Keratinocyte (primary cell): ENCODE data around the gene LHPP. TPM values are rescaled to one million over a fixed set of nuclear protein-coding genes. Genes with fewer than 3 reads are reported as not detected.

Experiments
- DNase-seq: peaks from one replicate; pipeline ENCODE4 v3.0.0-alpha.2; 2011; ENCODE audit warnings: low read depth, missing footprints, low spot score
- FAIRE-seq: peaks from 2 replicates; lab custom pipeline; 2011; peaks lifted over from hg19 to GRCh38; lab: Jason Lieb, UNC
- H2AFZ ChIP-seq: 2 replicates; pipeline ENCODE4 v1.6.0; 2012; ENCODE audit warnings: low read length, control low read depth, inconsistent platforms; ENCODE audit not compliant: control insufficient read depth
- H3K27ac ChIP-seq: 2 replicates; pipeline ENCODE4 v1.5.1; 2011; ENCODE audit warnings: low read length; ENCODE audit not compliant: control insufficient read depth, insufficient read depth
- H3K27me3 ChIP-seq: 3 replicates; pipeline ENCODE4 v1.6.0; 2011; ENCODE audit warnings: low read length; ENCODE audit not compliant: control insufficient read depth, insufficient read depth; ENCODE audit errors: extremely low read depth
- H3K36me3 ChIP-seq, 2 experiments: 2 replicates in 1 of 2; 3 replicates in 1 of 2; pipeline ENCODE4 v1.5.1; 2011; ENCODE audit warnings: low read length in 2 of 2, mild to moderate bottlenecking in 1 of 2; ENCODE audit not compliant: control insufficient read depth in 2 of 2, insufficient read depth in 2 of 2; ENCODE audit errors: extremely low read depth in 1 of 2
- H3K4me1 ChIP-seq: 3 replicates; pipeline ENCODE4 v1.5.1; 2011; ENCODE audit warnings: low read length; ENCODE audit not compliant: control insufficient read depth, insufficient read depth; ENCODE audit errors: extremely low read depth
- H3K4me2 ChIP-seq: 3 replicates; pipeline ENCODE4 v1.6.0; 2011; ENCODE audit warnings: low read depth, low read length; ENCODE audit not compliant: control insufficient read depth, insufficient read depth; ENCODE audit errors: extremely low read depth
- H3K4me3 ChIP-seq, 3 experiments: fragments of 200-600 bp in 1 of 3; sonication (generic) in 1 of 3; 2 replicates in 2 of 3; 3 replicates in 1 of 3; pipeline ENCODE4 v1.5.1; 2011 to 2016; ENCODE audit warnings: low read length in 3 of 3, mild to moderate bottlenecking in 3 of 3, control low read depth in 2 of 3, inconsistent platforms in 1 of 3, low read depth in 1 of 3, mixed read lengths in 1 of 3, mixed run types in 1 of 3, moderate library complexity in 1 of 3; ENCODE audit not compliant: control insufficient read depth in 2 of 3, insufficient read depth in 2 of 3; ENCODE audit errors: extremely low read depth in 1 of 3
- H3K79me2 ChIP-seq: 2 replicates; pipeline ENCODE4 v1.6.0; 2012; ENCODE audit warnings: low read length; ENCODE audit not compliant: control insufficient read depth, insufficient read depth
- H3K9ac ChIP-seq: 3 replicates; pipeline ENCODE4 v1.6.0; 2011; ENCODE audit warnings: low read length; ENCODE audit not compliant: control insufficient read depth, insufficient read depth; ENCODE audit errors: extremely low read depth
- H3K9me1 ChIP-seq: 3 replicates; pipeline ENCODE4 v1.6.0; 2011; ENCODE audit warnings: low read length; ENCODE audit not compliant: control insufficient read depth, insufficient read depth; ENCODE audit errors: extremely low read depth
- H3K9me3 ChIP-seq: 2 replicates; pipeline ENCODE4 v1.5.1; 2012; ENCODE audit warnings: low read depth, low read length; ENCODE audit not compliant: control insufficient read depth
- H4K20me1 ChIP-seq: 3 replicates; pipeline ENCODE4 v1.6.0; 2011; ENCODE audit warnings: low read length; ENCODE audit not compliant: control insufficient read depth, insufficient read depth; ENCODE audit errors: extremely low read depth
- EZH2 ChIP-seq: IDR thresholded peaks from one replicate; pipeline ENCODE4 v1.6.1; 2012; ENCODE audit warnings: inconsistent platforms, mild to moderate bottlenecking, low read length, moderate library complexity
- dilution Hi-C: fragments of 300-500 bp; cut with MboI; formaldehyde crosslinking; loops from one replicate; pipeline ENCODE4 v1.7.0; 2020; ENCODE audit warnings: low sequenced_read_pairs; ENCODE audit not compliant: extremely low pct_ligation_motif_present
- polyA plus RNA-seq, 5 experiments: library from polyadenylated mRNA; depleted of rRNA in 3 of 5; stranded (reverse) in 3 of 5; stranded (forward) in 1 of 5; unstranded in 1 of 5; fragments of >200 nt; gene quantifications; 1 replicate in 1 of 5; 2 replicates in 3 of 5; 3 replicates in 1 of 5; pipeline versions ENCODE4 v1.2.1 to v1.2.3, GENCODE V29; 2011 to 2012; ENCODE audit warnings: missing spikeins in 2 of 5, low read depth in 1 of 5, low replicate concordance in 1 of 5
- TF ChIP-seq, protein P1 (sequence below), 3 experiments: IDR thresholded peaks in 1 of 3; conservative IDR thresholded peaks in 1 of 3; optimal IDR thresholded peaks in 1 of 3; 2 replicates in 2 of 3; 3 replicates in 1 of 3; pipeline versions ENCODE3 to v1.5.1; 2011; ENCODE audit warnings: low read length in 3 of 3, mild to moderate bottlenecking in 3 of 3, moderate library complexity in 2 of 3, control low read depth in 1 of 3, inconsistent platforms in 1 of 3; ENCODE audit not compliant: insufficient read depth in 2 of 3; ENCODE audit errors: extremely low read depth in 1 of 3

Gene LHPP
- polyA plus RNA-seq, 1 donor (not counting 4 experiments of a cell fraction or from before 2014, with no cell fraction given) = 13.1 TPM

DNA sequence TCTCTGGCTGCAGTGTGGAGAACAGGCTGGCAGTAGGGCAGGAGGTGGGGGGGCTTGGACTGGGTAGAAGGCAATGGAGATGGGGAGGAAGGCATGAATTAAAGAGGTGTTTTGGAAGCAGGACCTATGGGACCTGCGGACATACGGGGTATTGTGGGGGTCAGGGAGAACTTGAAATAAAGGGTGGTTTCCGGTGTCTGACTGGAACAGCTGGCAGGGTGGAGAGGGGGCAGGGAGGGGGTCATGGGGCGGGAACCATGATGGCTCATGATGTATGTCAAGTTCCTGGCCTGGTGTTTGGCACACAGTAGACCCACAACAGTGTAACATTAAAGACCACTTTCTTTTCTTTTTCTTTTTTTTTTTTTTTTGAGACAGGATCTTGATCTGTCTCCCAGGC lies 5.5 kb downstream of the LHPP start:
- Histone ChIP-seq H3K79me2 (peaks cover 17% of the 10 kb centered on the region), H3K9me1 (peaks cover 2% of the 10 kb centered on the region), H3K4me3 (no peak overlapping the region), H4K20me1 (no peaks in the 10 kb centered on the region), H3K9me3 (no peaks in the 10 kb centered on the region), H3K4me2 (no peak overlapping the region), H3K36me3 (peaks cover 0 to 6% of the 10 kb centered on the region in 2 experiments), H3K4me1 (no peaks in the 10 kb centered on the region), H3K27me3 (no peaks in the 10 kb centered on the region), H3K9ac (no peak overlapping the region), H2AFZ (no peak overlapping the region), H3K27ac (no peak overlapping the region)
- no peak for FAIRE-seq
- dilution Hi-C loops = no loop called here
- no peak for DNase-seq
- TF ChIP-seq, protein P1, sequence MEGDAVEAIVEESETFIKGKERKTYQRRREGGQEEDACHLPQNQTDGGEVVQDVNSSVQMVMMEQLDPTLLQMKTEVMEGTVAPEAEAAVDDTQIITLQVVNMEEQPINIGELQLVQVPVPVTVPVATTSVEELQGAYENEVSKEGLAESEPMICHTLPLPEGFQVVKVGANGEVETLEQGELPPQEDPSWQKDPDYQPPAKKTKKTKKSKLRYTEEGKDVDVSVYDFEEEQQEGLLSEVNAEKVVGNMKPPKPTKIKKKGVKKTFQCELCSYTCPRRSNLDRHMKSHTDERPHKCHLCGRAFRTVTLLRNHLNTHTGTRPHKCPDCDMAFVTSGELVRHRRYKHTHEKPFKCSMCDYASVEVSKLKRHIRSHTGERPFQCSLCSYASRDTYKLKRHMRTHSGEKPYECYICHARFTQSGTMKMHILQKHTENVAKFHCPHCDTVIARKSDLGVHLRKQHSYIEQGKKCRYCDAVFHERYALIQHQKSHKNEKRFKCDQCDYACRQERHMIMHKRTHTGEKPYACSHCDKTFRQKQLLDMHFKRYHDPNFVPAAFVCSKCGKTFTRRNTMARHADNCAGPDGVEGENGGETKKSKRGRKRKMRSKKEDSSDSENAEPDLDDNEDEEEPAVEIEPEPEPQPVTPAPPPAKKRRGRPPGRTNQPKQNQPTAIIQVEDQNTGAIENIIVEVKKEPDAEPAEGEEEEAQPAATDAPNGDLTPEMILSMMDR (optimal IDR thresholded peaks at IDR 0.05 in 1 of 3, IDR thresholded peaks at IDR 0.05 in 1 of 3, conservative IDR thresholded peaks at IDR 0.05 in 1 of 3; ENCODE audit: extremely low read depth in 1 of 3, insufficient read depth in 2 of 3, low read length in 3 of 3) = no peak
- TF ChIP-seq EZH2 = no peak

DNA sequence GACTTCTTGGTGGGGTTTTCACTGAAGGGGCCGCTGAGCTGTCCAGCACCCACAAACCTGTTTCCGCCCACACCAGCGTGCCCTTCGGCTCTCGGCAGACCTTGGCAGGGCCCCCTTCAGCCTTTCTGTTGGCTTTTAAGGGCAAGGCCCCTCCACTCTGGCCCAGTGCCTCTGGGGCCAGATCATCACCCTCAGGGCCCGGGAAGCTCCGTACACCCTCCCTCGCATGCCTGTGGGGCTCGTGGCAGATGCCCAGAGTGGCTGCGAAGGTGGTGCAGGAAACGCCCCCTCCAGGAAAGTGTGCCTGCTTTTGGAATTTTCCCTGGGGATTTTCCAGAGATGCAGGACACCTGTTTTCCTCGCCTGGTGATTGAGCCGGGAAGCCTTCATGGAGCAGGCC lies 7.0 kb downstream of the LHPP start:
- no peaks in the 10 kb centered on the region for H3K27me3 ChIP-seq
- no peaks in the 10 kb centered on the region for H3K9me3 ChIP-seq
- TF ChIP-seq EZH2 = no peak
- TF ChIP-seq, protein P1 (optimal IDR thresholded peaks at IDR 0.05 in 1 of 3, IDR thresholded peaks at IDR 0.05 in 1 of 3, conservative IDR thresholded peaks at IDR 0.05 in 1 of 3; ENCODE audit: extremely low read depth in 1 of 3, insufficient read depth in 2 of 3, low read length in 3 of 3) = no peak
- H2AFZ ChIP-seq = no peak overlapping the region
- peaks cover 15% of the 10 kb centered on the region for H3K79me2 ChIP-seq
- no peaks in the 10 kb centered on the region for H3K4me1 ChIP-seq
- no peak overlapping the region for H3K27ac ChIP-seq
- peaks cover 0 to 6% of the 10 kb centered on the region in 2 experiments for H3K36me3 ChIP-seq
- H3K4me3 ChIP-seq = no peak overlapping the region
- no peak overlapping the region for H3K9ac ChIP-seq
- no peak overlapping the region for H3K4me2 ChIP-seq
- DNase-seq (no peak), FAIRE-seq (no peak)
- no peaks in the 10 kb centered on the region for H4K20me1 ChIP-seq
- H3K9me1 ChIP-seq = peaks cover 2% of the 10 kb centered on the region
- dilution Hi-C loops = no loop called here
